ENCODE measurements around the gene TMEM242.

DNA sequence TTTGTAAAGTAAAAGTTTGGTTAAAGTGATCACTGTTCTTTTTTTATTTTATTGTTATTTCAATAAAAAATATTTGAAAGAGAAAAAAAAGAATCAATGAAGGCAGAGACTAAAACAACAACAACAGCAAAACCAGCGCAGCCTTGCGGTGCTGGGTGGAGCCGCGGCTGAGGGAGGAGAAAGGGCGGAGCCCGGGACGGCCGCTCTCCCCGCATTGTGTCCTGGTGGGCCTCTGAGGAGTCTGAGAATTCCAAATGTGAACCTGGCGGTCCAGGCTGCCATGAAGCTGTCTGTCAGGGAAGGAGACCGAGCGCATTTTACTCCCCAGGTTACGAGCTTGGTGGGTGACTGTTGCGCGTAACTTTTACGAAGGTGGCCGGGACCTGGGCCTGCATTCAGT, 43.2 kb downstream of the TMEM242 start:
- TF ChIP-seq EZH2 (IDR thresholded peaks at IDR 0.05; ENCODE audit: insufficient read depth, poor library complexity, severe bottlenecking) = no peak
- TF ChIP-seq EZH2phosphoT487 (IDR thresholded peaks at IDR 0.05; ENCODE audit: insufficient read depth, low read depth) = no peak
